ENCODE results near the gene TMEM250.
"Not testable (repeated sequence)": the region's sequence is repeated elsewhere in the genome, so short reads cannot be mapped to it uniquely, and the experiment has no call there.

Gene TMEM250

DNA sequence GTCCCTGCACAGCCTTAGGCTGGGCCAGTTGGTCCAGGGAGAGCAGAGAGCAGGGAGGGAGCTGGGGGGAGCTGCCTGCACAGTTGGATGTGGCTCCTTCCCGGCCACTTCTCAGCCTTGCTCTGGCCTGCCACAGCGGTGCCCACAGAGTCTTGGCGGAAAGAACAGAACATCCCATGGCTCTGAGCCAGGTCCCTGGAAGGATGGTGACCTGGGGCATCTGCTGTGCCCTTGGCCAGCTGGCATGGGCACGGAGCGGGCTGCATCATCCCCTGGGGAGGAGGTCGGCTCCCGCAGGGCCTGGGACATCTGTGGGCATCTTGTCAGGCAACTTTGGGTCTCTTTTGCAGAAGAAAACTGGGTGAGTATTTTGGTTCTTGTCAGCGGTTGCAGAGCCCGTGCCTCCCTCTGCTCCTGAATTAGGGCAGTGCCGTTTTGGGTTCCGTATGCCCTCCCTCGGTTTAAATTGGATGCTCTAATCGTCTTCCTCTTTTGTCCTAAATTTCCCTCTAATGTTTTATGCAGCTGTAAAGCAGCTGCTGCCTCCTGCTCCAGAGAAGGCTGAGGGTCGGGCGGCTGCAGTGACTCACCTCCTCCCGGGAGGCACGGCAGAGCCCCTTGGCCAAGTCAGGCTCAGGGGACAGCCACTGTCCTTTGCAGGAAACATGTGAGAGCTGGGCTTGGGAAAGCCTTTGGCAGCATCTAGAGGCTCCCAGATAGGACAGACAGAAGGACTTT lies 13.1 kb downstream of the TMEM250 start:
- DNase-seq (ENCODE audit: insufficient read length, low spot score) (no peak), FAIRE-seq (no peak)
- TF ChIP-seq CTCF (IDR thresholded peaks at IDR 0.05; ENCODE audit: insufficient read depth, missing control alignments) = no peak

DNA sequence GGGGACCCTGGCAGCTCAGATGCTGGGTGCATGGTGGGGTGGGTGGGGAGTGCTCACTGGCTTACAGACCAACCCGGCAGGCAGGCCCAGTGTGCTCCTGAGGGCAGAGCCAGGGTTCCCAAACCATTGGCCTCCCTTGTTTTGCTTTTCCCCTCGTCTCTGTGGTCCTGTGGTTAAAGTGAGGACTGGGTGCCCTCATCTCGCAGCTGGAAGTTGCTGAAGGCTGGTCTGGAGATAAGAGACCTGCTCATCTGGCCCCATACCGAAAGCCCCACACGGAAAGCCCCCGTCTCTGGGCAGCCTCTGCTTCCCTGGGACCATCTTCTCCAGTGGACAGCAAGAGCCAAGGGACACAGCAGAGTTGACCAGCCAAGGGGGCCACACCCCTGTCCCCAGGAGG lies 13.8 kb downstream of the TMEM250 start:
- TF ChIP-seq CTCF (IDR thresholded peaks at IDR 0.05; ENCODE audit: insufficient read depth, missing control alignments) = no peak
- FAIRE-seq = no peak

DNA sequence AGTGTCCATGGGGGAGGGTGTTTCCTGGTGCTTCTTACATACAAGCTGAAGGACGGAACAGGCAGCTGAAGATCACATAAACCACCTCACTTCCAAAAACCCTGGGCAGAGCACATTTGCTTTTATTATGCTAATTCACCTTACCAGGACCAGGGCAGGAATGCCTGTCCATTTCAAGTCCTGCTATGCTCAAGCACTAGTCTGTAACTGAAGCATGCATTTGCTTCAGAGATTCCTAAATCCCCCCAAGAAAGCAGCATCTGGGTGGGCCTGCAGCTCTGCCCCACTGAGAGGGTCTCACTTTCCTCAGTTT lies 14.2 kb downstream of the TMEM250 start:
- TF ChIP-seq CTCF (IDR thresholded peaks at IDR 0.05; ENCODE audit: insufficient read depth, missing control alignments) = no peak
- no peak for DNase-seq (ENCODE audit: insufficient read length, low spot score)
- FAIRE-seq = no peak

More for the DNA sequence above, 13.8 kb downstream of the TMEM250 start:
- no peak for DNase-seq (ENCODE audit: insufficient read length, low spot score)

DNA sequence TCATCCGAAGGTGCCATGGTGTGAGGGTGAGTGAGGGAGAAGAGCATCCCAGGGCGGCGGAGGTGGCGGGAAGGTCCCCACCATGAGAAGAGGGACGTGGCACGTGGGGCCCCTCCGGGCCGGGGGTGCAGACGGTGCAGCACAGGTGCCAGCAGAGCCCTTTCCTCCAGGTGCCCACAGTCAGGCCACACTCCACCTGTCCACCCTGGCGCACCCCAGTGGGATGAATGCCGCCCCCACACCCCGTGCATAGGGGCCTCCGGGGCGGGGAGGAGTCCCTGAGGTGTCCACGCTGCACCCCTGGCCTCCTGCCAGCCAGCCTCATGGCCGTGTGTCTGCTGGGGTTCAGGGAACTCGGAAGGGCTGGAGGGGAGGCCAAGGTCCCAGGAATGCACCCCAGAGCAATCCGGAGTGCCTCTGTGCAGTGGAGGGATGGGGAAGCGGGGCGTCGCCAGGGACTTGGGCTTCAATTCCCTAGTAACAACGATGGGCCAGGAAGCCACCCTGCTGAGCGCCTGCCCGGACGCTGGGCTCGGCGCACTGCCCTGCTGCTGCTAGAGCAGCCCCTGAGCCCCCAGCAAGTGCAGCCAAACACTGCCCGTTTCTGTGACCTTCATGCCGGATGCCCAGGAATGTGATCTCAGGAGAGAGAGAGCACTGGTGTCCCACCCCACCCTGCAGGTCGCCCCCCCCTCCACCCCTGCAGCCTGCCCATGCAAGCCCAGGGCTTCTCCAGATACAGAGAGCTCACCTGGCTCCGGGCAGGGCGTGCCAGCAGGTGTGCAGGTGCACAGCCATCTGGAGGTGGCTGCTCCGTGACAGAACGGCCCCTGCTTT lies 14.8 kb downstream of the TMEM250 start:
- DNase-seq (ENCODE audit: insufficient read length, low spot score) = no peak
- no peak for FAIRE-seq
- no peak for TF ChIP-seq CTCF (IDR thresholded peaks at IDR 0.05; ENCODE audit: insufficient read depth, missing control alignments)

GRCh38 chr9:136101615-136102074 lies 17.0 kb downstream of the TMEM250 start:
- DNase-seq (ENCODE audit: insufficient read length, low spot score); FAIRE-seq: not testable (repeated sequence)

GRCh38 chr9:136100700-136101614 lies 17.7 kb downstream of the TMEM250 start:
- no peak for DNase-seq (ENCODE audit: insufficient read length, low spot score)
- no peak for TF ChIP-seq CTCF (IDR thresholded peaks at IDR 0.05; ENCODE audit: insufficient read depth, missing control alignments)
- FAIRE-seq = no peak

GRCh38 chr9:136099542-136099941 lies 19.1 kb downstream of the TMEM250 start:
- TF ChIP-seq CTCF (IDR thresholded peaks at IDR 0.05; ENCODE audit: insufficient read depth, missing control alignments) = no peak
- FAIRE-seq (no peak), DNase-seq (ENCODE audit: insufficient read length, low spot score) (no peak)

Measured in D721Med (cell line).